Adipose tissue (tissue), 3 donors: ENCODE measurements around the gene SMAD5. TPM values are rescaled to one million over a fixed set of nuclear protein-coding genes. Genes with fewer than 3 reads are reported as not detected.

Experiments used
- H3K27ac ChIP-seq: one replicate; pipeline ENCODE4 v1.5.1; 2013; ENCODE audit warnings: low read depth, low read length
- WGBS, 3 donors: extraction: QIAGEN DNeasy Blood & Tissue Kit; methylation state at CpG; one replicate each; pipeline ENCODE4 v1.1.7; 2013; 5-methylcytosine and 5-hydroxymethylcytosine counted together
- polyA plus RNA-seq, 3 donors: library from polyadenylated mRNA; stranded (reverse); fragments of 200-250 nt; gene quantifications; one replicate each; pipeline ENCODE4 v1.2.3, GENCODE V29; 2013
- donor health status: healthy with polysubstance abuse.
- donor health status: Bipolar disorder and iron deficiency.
- donor health status: healthy.

The SMAD5 gene
- polyA plus RNA-seq, 3 donors, result 4.9 to 18.6 (median 9.9) TPM

DNA sequence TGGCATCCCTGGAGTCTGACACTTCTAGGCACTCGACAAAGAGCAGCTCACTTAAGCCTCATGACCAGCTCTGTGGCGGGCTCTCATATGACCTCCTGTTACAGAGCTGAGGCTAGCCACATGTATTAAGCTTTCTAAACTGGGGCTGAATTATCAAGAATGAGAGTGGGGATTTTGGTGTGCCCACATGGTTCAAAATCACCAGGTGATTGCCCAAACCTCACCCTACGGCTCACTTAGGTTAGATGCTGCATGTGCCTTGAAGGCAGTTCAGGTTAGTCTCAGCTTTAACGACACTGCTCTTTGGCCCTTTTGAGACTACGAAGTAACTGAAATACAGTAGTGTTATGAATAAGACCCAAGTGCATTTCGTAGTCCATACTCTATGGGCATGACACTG lies 99.7 kb downstream of the SMAD5 start:
- no peak overlapping the region for H3K27ac ChIP-seq
- WGBS, 3 donors, result 81 to 88% (median 84%) methylated on average over 6 of the region's 6 CpGs

Other genes with a start within 250 kb of the SMAD5 start
- gene IL9, start 237.0 kb upstream of the SMAD5 start, polyA plus RNA-seq, result not detected
- gene LECT2, start 177.9 kb upstream of the SMAD5 start, polyA plus RNA-seq, result not detected
- gene TGFBI, start 103.9 kb upstream of the SMAD5 start, polyA plus RNA-seq, result 100 to 1,000 TPM in 1 of 3 donors, 10 to 100 TPM in 2; 10.9 to 103 (median 62.2) TPM
- gene SMIM32, start 60.3 kb downstream of the SMAD5 start, polyA plus RNA-seq, result under 1 TPM in 1 of 3 donors, not detected in 2; 0.35 TPM
- gene TRPC7, start 232.7 kb downstream of the SMAD5 start, polyA plus RNA-seq, result not detected